Measurements from ENCODE around the gene FRAT1.
"Not testable (repeated sequence)": the region's sequence is repeated elsewhere in the genome, so short reads cannot be mapped to it uniquely, and the experiment has no call there.

FRAT1 gene, protein sequence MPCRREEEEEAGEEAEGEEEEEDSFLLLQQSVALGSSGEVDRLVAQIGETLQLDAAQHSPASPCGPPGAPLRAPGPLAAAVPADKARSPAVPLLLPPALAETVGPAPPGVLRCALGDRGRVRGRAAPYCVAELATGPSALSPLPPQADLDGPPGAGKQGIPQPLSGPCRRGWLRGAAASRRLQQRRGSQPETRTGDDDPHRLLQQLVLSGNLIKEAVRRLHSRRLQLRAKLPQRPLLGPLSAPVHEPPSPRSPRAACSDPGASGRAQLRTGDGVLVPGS

DNA sequence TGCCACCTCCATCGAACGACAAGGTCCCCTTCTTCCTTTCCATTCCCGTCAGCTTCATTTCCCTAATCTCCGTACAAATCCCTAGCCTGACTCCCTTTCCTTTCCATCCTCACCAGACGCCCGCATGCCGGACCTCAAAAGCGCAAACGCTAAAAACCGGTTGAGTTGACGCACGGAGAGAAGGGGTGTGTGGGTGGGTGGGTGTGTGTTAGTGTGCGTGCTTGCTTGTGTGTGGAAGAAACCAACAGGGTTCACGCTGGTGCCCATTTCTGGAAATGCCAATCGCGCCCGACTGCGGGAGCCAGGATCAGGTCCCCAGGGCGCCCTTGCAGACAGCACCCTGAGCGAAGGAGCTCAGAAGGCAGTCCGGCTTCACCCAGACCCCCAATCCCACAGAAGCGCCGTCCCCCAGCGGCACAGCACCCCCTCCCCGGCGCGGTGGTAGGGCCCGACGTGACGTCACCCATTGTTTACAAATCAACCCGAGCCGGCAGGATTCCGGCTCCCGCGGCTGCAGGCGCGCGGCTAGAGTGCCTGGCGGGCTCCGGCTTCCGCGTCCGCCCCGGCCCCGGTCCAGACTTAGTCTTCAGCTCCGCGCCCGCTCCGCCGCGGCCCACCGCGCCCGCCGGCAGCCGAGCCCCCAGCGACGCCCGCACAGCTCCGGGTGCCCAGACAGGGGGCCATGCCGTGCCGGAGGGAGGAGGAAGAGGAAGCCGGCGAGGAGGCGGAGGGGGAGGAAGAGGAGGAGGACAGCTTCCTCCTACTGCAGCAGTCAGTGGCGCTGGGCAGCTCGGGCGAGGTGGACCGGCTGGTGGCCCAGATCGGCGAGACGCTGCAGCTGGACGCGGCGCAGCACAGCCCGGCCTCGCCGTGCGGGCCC is at the start of gene FRAT1:
Gene FRAT1 (plus strand): TSS at position 500 of the 880 bp plus-strand sequence. CDS start 183 bp downstream, at position 683.
- DNase-seq: peak; percentile 84 to 87

DNA sequence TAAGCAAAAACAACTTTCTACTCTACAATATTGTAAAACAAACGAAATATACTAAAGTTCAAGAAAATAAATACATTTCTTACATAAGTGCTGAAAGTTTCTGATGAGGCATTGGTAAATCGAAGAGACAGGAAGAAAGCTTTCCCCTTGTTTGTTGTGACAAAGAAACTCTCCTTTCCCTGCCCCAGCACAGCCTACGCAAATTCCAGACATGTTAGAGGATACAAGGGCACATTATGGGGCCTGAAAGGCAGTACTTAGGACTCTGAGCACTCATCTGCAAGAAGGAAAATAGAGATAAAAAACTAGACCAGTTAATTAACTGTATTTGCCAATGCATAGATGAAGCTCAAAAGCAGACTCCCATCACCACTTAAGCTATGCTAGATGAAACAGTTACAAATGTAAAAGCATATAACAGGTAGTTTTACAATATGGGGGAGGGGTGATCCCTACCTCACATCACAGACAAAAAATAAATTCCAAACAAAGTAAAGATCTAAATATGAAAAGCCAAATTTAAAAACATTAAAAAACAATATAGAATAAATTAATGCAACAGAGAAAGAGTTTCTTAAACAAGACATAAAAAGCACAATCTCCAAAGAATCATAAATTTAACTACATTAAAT is 48.4 kb upstream of the FRAT1 start:
- no peak for DNase-seq

DNA sequence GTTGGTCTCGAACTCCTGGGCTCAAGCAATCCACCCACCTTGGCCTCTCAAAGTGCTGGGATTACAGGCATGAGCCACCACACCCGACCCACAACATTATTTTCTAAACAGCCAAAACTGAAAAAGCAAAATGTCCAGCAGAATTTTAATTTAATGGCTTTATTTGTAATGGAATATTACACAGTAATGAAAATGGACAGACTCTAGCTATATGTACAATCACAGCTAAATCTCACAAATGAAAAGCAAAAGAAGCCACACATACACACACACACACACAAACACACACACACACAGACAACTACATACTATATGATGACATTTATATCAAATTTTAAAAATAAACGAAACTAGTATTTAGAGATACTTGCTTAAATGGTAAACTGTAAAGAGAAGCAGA is 45.4 kb upstream of the FRAT1 start:
- DNase-seq: no peak

DNA sequence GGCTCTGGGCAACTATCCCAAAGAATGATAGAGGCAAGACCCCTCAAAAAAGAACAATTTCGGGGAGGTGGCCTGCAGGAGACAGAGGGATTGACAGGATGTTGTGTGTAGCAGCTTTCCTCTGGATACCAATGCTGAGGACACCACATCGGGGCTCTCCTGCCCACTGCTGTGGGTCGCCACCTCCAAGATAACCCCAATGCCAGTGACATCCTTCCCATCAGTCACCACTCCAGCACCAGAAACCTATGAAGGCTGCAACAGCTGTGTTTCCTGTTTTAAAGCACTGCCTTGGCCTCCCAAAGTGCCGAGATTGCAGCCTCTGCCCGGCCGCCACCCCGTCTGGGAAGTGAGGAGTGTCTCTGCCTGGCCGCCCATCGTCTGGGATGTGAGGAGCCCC is 44.2 kb upstream of the FRAT1 start:
- DNase-seq: no peak

DNA sequence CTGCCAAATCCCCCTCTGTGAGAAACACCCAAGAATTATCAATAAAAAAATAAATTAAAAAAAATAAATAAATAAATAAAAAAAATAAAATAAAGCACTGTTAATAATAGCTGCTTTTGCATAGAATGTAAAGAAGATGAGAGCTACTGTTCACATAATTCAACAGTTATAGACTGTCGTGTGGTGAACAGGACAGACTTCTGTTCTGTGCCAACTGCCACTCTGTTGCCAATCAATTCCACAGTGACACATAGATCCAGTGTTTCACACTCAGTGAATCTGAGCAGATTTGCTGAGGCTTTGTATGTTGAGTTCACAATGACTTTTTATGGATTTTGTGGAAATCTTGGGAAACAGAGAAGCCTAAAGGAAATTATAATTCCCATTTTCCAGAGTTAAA is 41.5 kb upstream of the FRAT1 start:
- no peak for DNase-seq

DNA sequence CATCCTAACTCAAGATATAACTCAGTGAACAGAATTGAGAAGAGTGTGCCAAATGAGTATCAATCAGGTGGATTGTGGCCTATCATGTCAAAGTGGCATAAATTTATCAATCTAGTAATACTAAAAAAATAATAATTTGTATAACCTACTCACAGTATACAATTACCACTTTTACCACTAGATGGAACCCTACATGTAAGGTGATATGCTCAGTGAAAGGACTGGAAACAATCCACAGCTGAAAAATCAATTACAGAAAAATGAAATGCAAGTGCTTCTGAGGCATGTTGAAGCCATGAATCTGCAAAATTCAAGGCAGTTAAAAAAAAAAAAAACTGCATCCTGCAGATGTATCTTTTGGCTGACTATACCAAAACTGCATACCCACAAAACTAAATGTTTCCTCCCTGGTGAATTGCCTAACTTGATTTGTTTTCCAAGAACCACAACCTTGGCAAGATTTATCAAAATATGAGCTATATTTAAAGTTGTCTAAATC is 40.5 kb upstream of the FRAT1 start:
- DNase-seq: peak in 1 of 2 donors; percentile 69

DNA sequence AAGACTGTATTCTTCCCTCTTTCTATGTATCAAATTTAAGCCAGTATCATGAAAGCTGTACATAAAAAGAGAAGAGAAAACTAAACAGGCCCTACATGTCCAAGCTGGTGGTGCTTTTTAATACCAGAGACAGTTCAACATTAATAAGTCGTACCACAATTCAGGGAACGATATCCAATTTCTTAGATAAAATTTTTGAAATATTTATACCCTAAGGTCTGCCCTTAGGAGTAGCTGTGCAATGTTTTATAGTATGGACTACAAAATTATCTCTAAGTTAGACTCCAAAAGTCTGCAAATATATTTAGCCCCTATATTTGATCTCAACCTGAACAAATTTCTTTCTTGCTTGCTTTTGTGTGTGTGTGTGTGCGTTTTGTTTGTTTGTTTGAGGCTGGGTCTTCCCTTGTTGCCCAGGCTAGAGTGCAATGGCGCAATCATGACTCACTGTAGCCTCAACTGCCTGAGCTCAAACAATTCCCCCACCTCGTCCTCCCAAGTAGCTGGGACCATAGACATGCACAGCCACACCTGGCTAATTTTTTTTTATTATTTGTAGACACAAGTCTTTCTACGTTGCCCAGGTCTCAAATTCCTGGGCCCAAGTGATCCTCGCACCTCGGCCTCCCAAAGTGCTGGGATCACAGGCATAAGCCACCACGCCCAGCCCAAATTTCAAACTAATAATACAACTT is 39.8 kb upstream of the FRAT1 start:
- no peak for DNase-seq

DNA sequence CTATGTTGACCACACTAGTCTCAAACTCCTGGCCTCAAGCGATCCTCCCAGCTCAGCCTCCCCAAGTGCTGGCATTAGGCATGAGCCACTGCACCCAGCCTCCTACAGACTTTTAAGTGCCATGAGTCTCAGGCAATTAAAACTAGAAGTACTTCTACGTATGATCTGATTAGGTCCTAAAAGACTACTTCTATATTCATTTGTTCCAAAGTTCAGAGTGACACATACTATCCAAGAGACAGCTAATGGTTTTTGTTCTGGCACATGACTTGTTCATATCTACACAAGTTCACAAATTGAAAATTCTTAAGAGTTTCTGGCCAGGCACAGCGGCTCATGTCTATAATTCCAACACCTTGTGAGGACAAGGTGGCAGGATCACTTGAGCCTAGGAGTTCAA is 38.3 kb upstream of the FRAT1 start:
- DNase-seq: no peak

DNA sequence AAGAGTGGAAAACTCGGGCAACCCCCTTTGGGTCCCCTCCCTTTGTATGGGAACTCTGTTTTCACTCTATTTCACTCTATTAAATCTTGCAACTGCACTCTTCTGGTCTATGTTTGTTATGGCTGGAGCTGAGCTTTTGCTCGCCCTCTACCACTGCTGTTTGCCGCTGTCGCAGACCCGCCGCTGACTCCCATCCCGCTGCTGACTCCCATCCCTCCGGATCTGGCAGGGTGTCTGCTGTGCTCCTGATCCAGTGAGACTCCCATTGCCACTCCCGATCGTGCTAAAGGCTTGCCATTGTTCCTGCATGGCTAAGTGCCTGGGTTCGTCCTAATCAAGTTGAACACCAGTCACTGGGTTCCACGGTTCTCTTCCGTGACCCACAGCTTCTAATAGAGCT is 29.0 kb upstream of the FRAT1 start:
- not testable (repeated sequence) for DNase-seq

DNA sequence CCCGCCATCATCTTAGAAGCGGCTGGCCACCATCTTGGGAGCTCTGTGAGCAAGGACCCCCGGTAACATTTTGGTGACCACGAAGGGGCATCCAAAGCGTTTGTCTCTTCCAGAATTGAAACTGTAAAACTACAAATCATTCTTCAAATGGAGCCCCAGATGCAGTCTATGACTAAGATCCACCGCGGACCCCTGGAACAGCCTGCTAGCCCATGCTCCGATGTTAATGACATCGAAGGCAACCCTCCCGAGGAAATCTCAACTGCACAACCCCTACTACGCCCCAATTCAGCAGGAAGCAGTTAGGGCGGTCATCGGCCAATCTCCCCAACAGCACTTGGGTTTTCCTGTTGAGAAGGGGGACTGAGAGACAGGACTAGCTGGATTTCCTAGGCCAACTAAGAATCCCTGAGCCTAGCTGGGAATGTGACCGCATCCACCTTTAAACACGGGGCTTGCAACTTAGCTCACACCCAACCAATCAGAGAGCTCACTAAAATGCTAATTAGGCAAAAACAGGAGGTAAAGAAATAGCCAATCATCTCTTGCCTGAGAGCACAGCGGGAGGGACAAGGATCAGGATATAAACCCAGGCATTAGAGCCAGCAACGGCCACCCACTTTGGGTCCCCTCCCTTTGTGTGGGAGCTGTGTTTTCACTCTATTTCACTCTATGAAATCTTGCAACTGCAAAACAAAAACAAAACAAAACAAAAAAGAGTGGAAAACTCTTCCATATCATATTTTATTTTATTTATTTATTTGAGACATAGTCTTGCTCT is 28.3 kb upstream of the FRAT1 start:
- DNase-seq: not testable (repeated sequence)

DNA sequence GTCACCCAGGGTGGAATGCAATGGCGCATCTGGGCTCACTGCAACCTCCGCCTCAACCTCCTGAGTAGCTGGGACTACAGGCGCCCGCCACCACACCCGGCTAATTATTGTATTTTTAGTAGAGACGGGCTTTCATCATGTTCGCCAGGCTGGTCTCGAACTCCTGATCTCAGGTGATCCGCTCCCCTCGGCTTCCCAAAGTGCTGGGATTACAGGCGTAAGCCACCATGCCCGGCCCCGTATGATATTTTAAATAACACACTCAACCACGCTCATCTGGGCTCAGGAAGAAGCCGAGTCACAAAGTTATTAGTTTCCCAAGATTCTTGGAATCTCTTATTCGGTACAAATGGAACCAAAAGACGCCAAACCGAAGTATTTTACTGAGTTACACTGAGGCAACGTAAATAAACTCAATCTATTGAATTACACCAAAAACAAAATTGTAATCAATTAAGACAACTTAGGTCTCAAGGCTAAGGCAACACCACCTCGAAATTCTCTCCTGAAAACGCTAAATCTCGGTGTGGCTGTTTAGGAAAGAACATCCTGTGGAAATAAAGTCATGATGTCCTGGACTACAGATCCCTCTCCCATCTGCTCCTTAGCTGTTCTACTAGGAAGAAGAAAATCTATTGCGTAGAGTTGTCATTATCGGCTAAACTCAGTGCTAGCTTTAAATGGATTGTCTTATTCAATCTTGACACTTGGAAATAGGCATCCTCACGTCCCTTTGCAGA is 27.5 kb upstream of the FRAT1 start:
- no peak for DNase-seq

DNA sequence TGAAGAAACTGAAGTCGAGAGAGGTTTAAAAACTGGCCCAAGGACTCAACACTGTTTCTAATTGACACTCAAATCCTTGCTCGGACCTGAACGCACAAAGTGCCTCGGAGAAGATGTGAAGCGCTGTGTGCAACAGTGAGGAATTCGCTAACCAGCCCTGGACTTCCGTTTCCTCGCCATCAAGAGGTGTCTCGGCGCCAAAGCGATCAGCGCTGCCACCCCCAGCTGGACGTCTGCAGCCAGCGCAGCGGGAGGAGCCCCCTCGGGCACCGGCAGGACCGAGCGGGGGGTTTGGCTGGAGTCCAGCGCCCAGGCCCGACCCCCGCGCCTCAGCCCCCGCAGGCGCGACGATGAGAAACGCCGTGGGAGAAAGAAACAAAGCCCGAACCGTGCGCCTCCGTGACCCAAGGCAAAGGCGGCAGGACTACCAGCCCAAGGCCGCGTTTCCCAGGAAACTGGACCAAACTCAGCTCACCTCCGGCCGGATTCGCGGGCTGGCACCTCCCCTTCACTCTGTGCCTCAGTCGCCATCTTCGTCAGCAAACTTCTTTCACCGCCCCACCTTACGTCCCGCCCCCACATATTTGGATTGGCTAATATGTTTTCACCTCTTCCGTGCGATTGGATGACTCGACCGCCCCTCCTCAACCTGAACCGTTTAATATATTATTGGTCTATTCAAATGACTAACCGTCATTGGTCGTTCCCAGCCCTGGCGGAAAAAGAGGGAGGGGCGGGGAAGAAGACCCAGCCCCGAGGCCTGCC is 26.8 kb upstream of the FRAT1 start, which contains the start of gene ARHGAP19:
Gene ARHGAP19 (minus strand): TSS at position 541 of the 765 bp plus-strand sequence. CDS start 10 bp downstream, at position 531.
- peak; percentile 94 to 98 for DNase-seq

DNA sequence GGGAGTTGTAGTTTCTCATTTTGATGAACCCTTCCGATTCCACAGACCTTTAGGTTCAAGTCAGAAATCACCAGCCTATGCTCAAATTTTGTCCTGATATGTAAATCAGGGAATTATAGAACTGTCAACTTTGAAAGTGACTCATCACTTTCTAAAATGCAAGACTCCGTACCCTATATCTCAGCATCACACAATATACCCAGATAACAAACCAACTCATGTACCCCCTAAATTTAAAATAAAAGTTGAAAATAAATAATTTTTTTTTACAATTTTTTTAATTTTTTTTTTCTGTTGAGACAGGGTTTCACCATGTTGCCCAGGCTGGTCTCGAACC is 26.2 kb upstream of the FRAT1 start:
- DNase-seq: no peak

DNA sequence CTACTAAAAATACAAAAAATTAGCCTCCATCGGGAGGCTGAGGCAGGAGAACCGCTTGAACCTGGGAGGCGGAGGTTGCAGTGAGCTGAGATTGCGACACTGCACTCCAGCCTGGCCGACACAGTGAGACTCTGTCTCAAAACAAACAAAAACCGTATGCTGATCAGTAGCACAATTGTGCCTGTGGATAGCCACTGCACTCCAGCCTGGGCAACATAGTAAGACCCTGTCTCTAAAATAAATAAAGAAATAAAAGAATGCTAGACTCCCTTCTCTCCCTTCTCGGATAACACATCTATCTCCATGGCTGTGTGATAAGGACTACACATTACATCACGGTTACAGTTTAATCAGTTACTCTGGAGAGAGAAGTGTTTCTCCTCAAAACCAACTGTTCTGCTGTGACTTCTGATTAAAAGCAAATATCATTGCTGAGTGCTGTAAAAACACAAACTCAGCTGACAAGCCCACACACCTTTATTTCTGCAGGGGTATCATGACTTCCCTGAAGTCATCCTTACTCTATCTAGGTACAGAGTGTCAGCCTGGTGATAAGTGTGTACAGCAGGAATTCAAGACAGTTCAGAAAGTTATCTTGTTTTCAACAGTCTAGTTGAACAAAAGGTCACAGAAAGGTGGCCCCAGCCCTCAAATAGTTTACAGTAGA is 21.4 kb upstream of the FRAT1 start:
- DNase-seq: no peak

DNA sequence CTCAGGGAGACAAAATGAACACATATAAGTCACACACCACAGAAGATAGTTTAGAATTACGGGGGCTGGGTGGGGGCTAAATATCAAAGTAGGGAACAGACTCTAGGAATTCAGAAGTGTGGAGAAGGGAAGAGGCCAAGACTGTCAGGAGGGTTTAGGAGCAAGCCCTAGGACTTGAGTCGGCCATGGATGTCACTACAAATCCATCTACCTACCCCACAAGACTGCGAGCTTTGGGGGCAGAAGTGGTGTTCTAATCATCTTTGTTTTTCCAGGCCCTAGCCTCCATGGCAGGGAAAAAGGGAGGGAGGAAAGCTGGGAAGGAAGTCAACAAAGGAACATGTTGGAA is 20.9 kb upstream of the FRAT1 start:
- no peak for DNase-seq

DNA sequence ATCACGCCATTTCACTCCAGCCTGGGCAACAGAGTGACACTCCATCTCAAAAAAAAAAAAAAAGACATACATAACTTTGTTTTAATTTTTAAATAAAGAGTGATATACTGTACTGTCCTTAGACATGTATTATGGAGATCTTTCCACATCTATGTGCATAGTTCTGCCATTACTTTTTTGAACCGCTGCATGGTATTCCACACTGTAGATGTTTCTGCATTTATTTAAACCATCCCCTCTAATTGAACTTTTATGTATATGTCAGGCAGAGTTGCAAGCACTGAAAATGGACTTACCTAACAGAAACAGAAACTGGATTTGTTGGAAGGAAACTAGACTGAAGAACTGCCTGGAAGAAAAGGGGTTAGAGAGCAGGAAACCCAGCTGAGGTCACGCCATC is 18.1 kb upstream of the FRAT1 start:
- DNase-seq: no peak

DNA sequence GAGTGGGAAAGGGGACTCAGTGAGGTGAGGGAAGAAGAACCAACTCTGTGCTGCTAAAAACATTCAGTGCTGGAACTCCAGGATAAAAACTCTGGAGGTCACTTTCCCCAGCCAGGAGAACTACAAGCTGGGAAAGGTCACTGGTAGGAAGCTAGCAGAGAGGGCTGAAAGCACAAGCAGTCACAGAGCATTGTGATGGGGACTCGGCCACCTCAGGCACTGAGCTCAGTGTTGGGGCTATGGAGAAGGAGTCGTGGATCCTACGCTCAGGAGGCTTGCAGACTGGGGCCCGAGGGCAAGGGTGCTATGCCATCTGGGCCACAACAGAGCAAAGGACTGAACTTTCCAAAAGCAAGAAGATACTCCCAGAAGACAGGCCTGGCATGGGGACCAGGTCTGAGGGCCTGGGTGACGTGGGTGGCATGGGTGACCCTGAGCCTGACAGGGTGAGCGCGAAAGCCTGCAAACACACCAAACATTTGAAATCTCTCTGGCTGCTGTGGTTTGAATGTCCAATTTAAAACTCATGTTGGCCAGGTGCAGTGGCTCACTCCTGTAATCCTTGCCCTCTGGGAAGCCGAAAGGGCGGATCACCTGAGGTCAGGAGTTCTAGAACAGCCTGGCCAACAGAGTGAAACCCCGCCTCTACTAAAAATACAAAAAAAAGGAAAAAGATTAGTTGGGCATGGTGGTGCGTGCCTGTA is 16.8 kb upstream of the FRAT1 start:
- DNase-seq: no peak

DNA sequence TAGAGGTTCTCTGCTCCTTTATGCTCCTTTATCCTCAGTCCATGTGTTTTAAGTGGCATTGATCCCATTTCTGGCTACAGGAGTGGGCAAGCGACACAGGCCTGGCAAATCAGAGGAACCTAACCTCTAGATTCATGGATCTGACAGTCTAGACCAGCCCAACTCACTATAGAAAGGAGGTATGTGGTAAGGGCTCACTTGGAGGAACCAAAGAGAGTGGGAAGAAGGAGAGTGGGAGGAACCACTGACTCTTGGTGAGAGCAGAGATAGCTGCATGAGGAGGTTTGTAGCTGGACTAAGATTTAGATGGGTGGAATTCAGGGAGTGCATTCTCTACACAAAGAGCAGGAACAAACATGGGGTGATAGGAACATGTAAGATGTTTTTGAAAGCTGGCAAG is 11.6 kb upstream of the FRAT1 start:
- no peak for DNase-seq

All from hippocampal formation (tissue), 2 donors.